Panc1 (cell line): ENCODE data around the gene KCNAB3. TPM values are rescaled to one million over a fixed set of nuclear protein-coding genes. Genes with fewer than 3 reads are reported as not detected.

ENCODE experiments used
- ATAC-seq: fragments of 200-7000 bp; cut with Tn5 transposase; 2 replicates; pipeline ENCODE4 v1.9.1; 2020; ENCODE audit warnings: mild to moderate bottlenecking, moderate library complexity
- BruUV-seq: library from RNA; stranded (reverse); fragments of 400-500 nt; replicated peaks from 2 replicates; lab custom pipeline; 2021; lab: Mats Ljungman, UMichigan
- CTCF ChIA-PET: fragments of 300-600 bp; sonication (Branson Sonifier 250); formaldehyde crosslinking; loops from one replicate; lab custom pipeline; 2022; ENCODE audit warnings: antibody characterized with exemption; lab: Charles Lee
- POLR2A ChIA-PET: fragments of 300-600 bp; sonication (Branson Sonifier 250); formaldehyde crosslinking; loops from one replicate; lab custom pipeline; 2022; ENCODE audit warnings: antibody characterized with exemption; lab: Charles Lee
- DNase-seq: peaks from one replicate; pipeline ENCODE4 v3.0.0-alpha.2; 2010; ENCODE audit warnings: low read depth, low spot score
- H3K27ac ChIP-seq: 2 replicates; pipeline ENCODE4 v1.5.1; 2011; ENCODE audit warnings: mild to moderate bottlenecking, low read length, inconsistent platforms
- H3K27me3 ChIP-seq: fragments of 200-500 bp; sonication (Bioruptor generic); 2 replicates; pipeline ENCODE4 v1.6.0; 2014; ENCODE audit warnings: low read length, inconsistent platforms; ENCODE audit not compliant: control insufficient read depth, insufficient read depth
- H3K36me3 ChIP-seq: fragments of 200-500 bp; sonication (Bioruptor generic); 2 replicates; pipeline ENCODE4 v1.5.1; 2014; ENCODE audit warnings: inconsistent platforms, mild to moderate bottlenecking, low read length, moderate library complexity; ENCODE audit not compliant: control insufficient read depth, insufficient read depth
- H3K4me1 ChIP-seq: 2 replicates; pipeline ENCODE4 v1.5.1; 2011; ENCODE audit warnings: inconsistent platforms, mild to moderate bottlenecking, low read length, moderate library complexity; ENCODE audit not compliant: control insufficient read depth, insufficient read depth
- H3K4me3 ChIP-seq, 2 experiments: 2 replicates each; pipeline ENCODE4 v1.5.1; 2011 to 2012; ENCODE audit warnings: low read depth in 2 of 2, low read length in 2 of 2, mild to moderate bottlenecking in 2 of 2, inconsistent platforms in 1 of 2, moderate library complexity in 1 of 2
- H3K9me3 ChIP-seq: fragments of 200-500 bp; sonication (Bioruptor generic); 2 replicates; pipeline ENCODE4 v1.5.1; 2014; ENCODE audit warnings: low read depth, mild to moderate bottlenecking, inconsistent platforms, low read length, moderate library complexity; ENCODE audit not compliant: control insufficient read depth, insufficient read depth
- POLR2AphosphoS5 ChIP-seq: IDR thresholded peaks from 2 replicates; pipeline ENCODE4 v1.6.1; 2012; ENCODE audit warnings: mild to moderate bottlenecking, low read depth, low read length, moderate library complexity
- SIN3A ChIP-seq: IDR thresholded peaks from 2 replicates; pipeline ENCODE4 v1.6.1; 2012; ENCODE audit warnings: low read depth, mild to moderate bottlenecking, low read length, moderate library complexity, borderline replicate concordance; ENCODE audit not compliant: insufficient read depth
- TCF7L2 ChIP-seq: IDR thresholded peaks from 2 replicates; pipeline ENCODE4 v1.6.1; 2011; ENCODE audit warnings: mild to moderate bottlenecking, low read depth, low read length, inconsistent platforms
- in situ Hi-C: cut with HindIII; loops from 2 replicates; pipeline ENCODE4 v1.10.0; 2016; ENCODE audit warnings: low sequenced_read_pairs, low pct_unique_long_range_greater_than_20kb
- intact Hi-C: fragments of 100-400 bp; cut with micrococcal nuclease; formaldehyde crosslinking; loops from one replicate; pipeline ENCODE4 v1.10.0; 2022; ENCODE audit not compliant: unreplicated experiment
- total RNA-seq: library from RNA; stranded (reverse); gene quantifications from one replicate; pipeline ENCODE4 v1.2.1, GENCODE V29; 2021; ENCODE audit not compliant: unreplicated experiment
- TF ChIP-seq, protein P1 (sequence below), 2 experiments: IDR thresholded peaks; 2 replicates each; pipeline ENCODE4 v1.6.1; 2011 to 2012; ENCODE audit warnings: low read depth in 2 of 2, control low read depth in 1 of 2, low read length in 1 of 2, mild to moderate bottlenecking in 1 of 2, moderate library complexity in 1 of 2; ENCODE audit not compliant: insufficient read depth in 1 of 2
- TF ChIP-seq, protein P2 (sequence below): fragments of 450-650 bp; IDR thresholded peaks from 2 replicates; pipeline ENCODE4 v1.5.1; 2017; ENCODE audit warnings: mild to moderate bottlenecking

KCNAB3 gene
- total RNA-seq, 1 experiment from 2014 or later = 3.5 TPM

DNA sequence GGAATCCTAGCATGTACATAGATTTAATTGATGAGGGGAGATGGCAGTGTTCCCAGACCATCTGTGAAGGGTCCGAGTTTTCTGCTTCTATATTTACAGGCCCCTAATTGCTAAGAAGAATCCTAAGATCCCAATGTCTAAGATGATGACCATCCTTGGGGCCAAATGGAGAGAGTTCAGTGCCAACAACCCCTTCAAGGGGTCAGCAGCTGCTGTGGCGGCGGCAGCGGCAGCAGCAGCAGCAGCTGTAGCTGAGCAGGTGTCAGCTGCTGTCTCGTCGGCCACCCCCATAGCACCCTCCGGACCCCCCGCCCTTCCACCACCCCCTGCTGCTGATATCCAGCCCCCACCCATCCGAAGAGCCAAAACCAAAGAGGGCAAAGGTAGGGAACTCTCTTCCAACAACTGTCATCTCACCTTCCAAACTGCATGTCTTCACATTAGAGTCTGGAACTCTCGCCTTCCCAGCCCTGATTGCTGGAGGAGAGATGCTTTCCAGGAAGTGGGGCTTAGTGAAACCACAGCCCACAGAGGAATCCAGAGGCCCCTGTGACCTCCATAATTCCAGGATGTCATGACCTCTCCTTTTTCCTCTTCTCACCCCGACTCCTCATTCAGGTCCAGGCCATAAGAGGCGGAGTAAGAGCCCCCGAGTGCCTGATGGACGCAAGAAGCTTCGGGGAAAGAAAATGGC lies 36.3 kb downstream of the KCNAB3 start:
- Histone ChIP-seq H3K27me3 (no peaks in the 10 kb centered on the region), H3K4me1 (peaks cover 16% of the 10 kb centered on the region), H3K36me3 (peaks cover 13% of the 10 kb centered on the region), H3K27ac (no peak overlapping the region), H3K9me3 (no peaks in the 10 kb centered on the region), H3K4me3 (no peak overlapping the region)
- no TSS peak for BruUV-seq
- no peak for ATAC-seq
- in situ Hi-C loops (no loop called here), intact Hi-C loops (no loop called here)
- TF ChIP-seq SIN3A (no peak), TCF7L2 (no peak), POLR2AphosphoS5 (no peak)
- TF ChIP-seq, protein P1, sequence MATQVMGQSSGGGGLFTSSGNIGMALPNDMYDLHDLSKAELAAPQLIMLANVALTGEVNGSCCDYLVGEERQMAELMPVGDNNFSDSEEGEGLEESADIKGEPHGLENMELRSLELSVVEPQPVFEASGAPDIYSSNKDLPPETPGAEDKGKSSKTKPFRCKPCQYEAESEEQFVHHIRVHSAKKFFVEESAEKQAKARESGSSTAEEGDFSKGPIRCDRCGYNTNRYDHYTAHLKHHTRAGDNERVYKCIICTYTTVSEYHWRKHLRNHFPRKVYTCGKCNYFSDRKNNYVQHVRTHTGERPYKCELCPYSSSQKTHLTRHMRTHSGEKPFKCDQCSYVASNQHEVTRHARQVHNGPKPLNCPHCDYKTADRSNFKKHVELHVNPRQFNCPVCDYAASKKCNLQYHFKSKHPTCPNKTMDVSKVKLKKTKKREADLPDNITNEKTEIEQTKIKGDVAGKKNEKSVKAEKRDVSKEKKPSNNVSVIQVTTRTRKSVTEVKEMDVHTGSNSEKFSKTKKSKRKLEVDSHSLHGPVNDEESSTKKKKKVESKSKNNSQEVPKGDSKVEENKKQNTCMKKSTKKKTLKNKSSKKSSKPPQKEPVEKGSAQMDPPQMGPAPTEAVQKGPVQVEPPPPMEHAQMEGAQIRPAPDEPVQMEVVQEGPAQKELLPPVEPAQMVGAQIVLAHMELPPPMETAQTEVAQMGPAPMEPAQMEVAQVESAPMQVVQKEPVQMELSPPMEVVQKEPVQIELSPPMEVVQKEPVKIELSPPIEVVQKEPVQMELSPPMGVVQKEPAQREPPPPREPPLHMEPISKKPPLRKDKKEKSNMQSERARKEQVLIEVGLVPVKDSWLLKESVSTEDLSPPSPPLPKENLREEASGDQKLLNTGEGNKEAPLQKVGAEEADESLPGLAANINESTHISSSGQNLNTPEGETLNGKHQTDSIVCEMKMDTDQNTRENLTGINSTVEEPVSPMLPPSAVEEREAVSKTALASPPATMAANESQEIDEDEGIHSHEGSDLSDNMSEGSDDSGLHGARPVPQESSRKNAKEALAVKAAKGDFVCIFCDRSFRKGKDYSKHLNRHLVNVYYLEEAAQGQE (IDR thresholded peaks at IDR 0.05; ENCODE audit: insufficient read depth in 1 of 2, low read depth in 2 of 2, low read length in 1 of 2) = no peak
- TF ChIP-seq, protein P2, sequence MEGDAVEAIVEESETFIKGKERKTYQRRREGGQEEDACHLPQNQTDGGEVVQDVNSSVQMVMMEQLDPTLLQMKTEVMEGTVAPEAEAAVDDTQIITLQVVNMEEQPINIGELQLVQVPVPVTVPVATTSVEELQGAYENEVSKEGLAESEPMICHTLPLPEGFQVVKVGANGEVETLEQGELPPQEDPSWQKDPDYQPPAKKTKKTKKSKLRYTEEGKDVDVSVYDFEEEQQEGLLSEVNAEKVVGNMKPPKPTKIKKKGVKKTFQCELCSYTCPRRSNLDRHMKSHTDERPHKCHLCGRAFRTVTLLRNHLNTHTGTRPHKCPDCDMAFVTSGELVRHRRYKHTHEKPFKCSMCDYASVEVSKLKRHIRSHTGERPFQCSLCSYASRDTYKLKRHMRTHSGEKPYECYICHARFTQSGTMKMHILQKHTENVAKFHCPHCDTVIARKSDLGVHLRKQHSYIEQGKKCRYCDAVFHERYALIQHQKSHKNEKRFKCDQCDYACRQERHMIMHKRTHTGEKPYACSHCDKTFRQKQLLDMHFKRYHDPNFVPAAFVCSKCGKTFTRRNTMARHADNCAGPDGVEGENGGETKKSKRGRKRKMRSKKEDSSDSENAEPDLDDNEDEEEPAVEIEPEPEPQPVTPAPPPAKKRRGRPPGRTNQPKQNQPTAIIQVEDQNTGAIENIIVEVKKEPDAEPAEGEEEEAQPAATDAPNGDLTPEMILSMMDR = no peak
- POLR2A ChIA-PET = no interaction called here
- CTCF ChIA-PET = no interaction called here
- no peak for DNase-seq

DNA sequence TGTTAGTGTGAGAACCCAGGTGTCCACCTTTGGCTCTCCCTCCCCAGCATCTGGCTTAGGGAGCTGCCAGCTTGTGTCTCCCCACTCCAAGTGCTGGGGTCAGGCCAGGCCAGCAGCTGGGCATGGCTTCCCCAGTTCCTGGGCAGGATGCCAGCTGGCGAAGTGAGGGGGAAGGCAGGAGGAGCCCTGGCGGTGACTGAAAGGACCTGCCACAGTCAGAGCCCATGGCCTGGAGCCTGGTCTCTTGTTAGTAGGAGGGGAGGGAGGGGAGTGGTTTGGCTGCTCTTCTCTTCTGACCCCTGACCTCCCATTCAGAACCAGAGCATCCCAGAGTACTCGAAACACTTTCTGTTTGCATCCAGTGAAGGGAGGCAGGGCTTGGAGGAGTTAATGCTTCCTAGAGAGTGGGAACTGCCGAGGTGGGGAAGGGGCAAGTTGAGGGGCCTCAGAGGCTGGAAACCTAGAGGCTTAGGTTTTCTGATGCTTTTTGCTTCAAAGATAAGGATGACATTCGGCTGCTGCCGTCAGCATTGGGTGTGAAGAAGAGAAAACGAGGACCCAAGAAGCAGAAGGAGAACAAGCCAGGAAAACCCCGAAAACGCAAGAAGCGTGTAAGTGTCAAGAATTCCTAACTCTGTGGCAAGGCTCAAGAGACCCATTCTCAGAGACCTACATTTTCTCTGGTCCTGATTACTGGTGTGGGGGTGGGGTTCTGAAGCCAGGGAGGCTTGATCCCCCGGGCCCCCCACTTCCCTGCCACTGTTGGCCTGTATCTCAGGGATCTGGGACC lies 40.3 kb downstream of the KCNAB3 start:
- H3K36me3 ChIP-seq = peaks cover 6% of the 10 kb centered on the region
- H3K4me3 ChIP-seq = peak overlapping the region; percentile 11 to 77; a peak in 2 of 4 replicates
- H3K27ac ChIP-seq = peak overlapping the region; percentile 86
- intact Hi-C loops (no loop called here), in situ Hi-C loops (no loop called here)
- ChIA-PET CTCF (interaction anchor here (0.6 kb wide), 1 partner anchor 93 kb away, joined by 4 read pairs; no protein-coding TSS in a partner anchor), POLR2A (no interaction called here)
- DNase-seq (no peak), ATAC-seq (peak; percentile 52)
- no peak for TF ChIP-seq SIN3A
- peak; percentile 42; the same call in 1 of the 2 replicates for TF ChIP-seq TCF7L2
- H3K27me3 ChIP-seq = no peaks in the 10 kb centered on the region
- peaks cover 19% of the 10 kb centered on the region for H3K4me1 ChIP-seq
- H3K9me3 ChIP-seq = no peaks in the 10 kb centered on the region
- no TSS peak for BruUV-seq
